Stomach (tissue), 9 donors: ENCODE measurements around the gene ZNF280B. TPM values are rescaled to one million over a fixed set of nuclear protein-coding genes. Genes with fewer than 3 reads are reported as not detected.

Source experiments
- DNase-seq, 2 donors: peaks; one replicate each; pipeline versions ENCODE4 v3.0.0 to v3.0.0-alpha.2; 2013 to 2019
- H3K27ac ChIP-seq, 5 donors: fragments of 200-600 bp in 4 of 5; sonication (generic) in 4 of 5; one replicate each; pipeline ENCODE4 v1.5.1; 2013 to 2019; ENCODE audit warnings: mild to moderate bottlenecking in 1 of 5, moderate library complexity in 1 of 5
- H3K27me3 ChIP-seq, 3 donors: fragments of 200-600 bp; sonication (generic); one replicate each; pipeline ENCODE4 v1.5.1; 2017 to 2019; ENCODE audit warnings: mixed run types in 1 of 3
- H3K36me3 ChIP-seq, 4 donors: fragments of 200-600 bp; sonication (generic); 1 replicate in 3 of 4; 2 replicates in 1 of 4; pipeline ENCODE4 v1.5.1; 2016 to 2019
- H3K4me1 ChIP-seq, 4 donors: fragments of 200-600 bp; sonication (generic); one replicate each; pipeline ENCODE4 v1.5.1; 2016 to 2019
- H3K4me3 ChIP-seq, 4 donors: fragments of 200-600 bp; sonication (generic) in 3 of 4; one replicate each; pipeline ENCODE4 v1.5.1; 2016 to 2019; ENCODE audit warnings: mild to moderate bottlenecking in 1 of 4
- H3K9me3 ChIP-seq, 4 donors: fragments of 200-600 bp; sonication (generic); one replicate each; pipeline ENCODE4 v1.5.1; 2016 to 2019
- EP300 ChIP-seq: sonication (generic); formaldehyde crosslinking; IDR thresholded peaks from one replicate; pipeline ENCODE4 v1.6.1; 2017; ENCODE audit warnings: antibody characterized with exemption
- POLR2A ChIP-seq, 4 donors: fragments of 450-650 bp; IDR thresholded peaks; one replicate each; pipeline ENCODE4 v1.6.1; 2016; ENCODE audit warnings: antibody characterized with exemption in 4 of 4, control low read depth in 2 of 4, mild to moderate bottlenecking in 1 of 4, moderate library complexity in 1 of 4
- POLR2AphosphoS5 ChIP-seq, 3 donors: sonication (generic); formaldehyde crosslinking; IDR thresholded peaks; one replicate each; pipeline ENCODE4 v1.6.1; 2016; ENCODE audit warnings: antibody characterized with exemption in 3 of 3
- WGBS, 5 donors: extraction: QIAGEN DNeasy Blood & Tissue Kit in 3 of 5; methylation state at CpG; one replicate each; pipeline versions ENCODE4 v1.1.5 to v1.1.7; 2013 to 2018; 5-methylcytosine and 5-hydroxymethylcytosine counted together
- intact Hi-C: fragments of 100-400 bp; cut with DNase I; formaldehyde crosslinking; loops from one replicate; pipeline ENCODE4 v1.15.1; 2023; ENCODE audit warnings: low total_unique reads
- polyA plus RNA-seq, 3 donors: library from polyadenylated mRNA; stranded (reverse); fragments of 200-250 nt; gene quantifications; one replicate each; pipeline ENCODE4 v1.2.3, GENCODE V29; 2013
- total RNA-seq, 5 donors: library from RNA; depleted of rRNA; stranded (reverse); fragments of >200 nt; gene quantifications; one replicate each; pipeline versions ENCODE4 v1.1.0 to v1.2.3, GENCODE V29; 2014 to 2016
- TF ChIP-seq, protein P1 (sequence below), 7 experiments: fragments of 450-650 bp in 4 of 7; fragments of 200-600 bp in 3 of 7; sonication (generic) in 3 of 7; IDR thresholded peaks; one replicate each; pipeline ENCODE4 v1.5.1; 2016 to 2019; ENCODE audit warnings: antibody characterized with exemption in 7 of 7, control low read depth in 2 of 7, mild to moderate bottlenecking in 1 of 7
- donor health status: healthy with polysubstance abuse.
- donor health status: Bipolar disorder and iron deficiency.
- donor health status: healthy.

The ZNF280B gene
- total and polyA plus RNA-seq, 8 donors: under 0.01 to 1.3 (median 0.15) TPM; not detected in 1

- Histone ChIP-seq H3K27ac (no peak overlapping the region), H3K27me3 (peaks cover 0 to 43% (median 0%) of the 10 kb centered on the region in 3 donors), H3K9me3 (peaks cover 3 to 36% (median 28%) of the 10 kb centered on the region in 4 donors), H3K4me1 (no peaks in the 10 kb centered on the region), H3K36me3 (no peaks in the 10 kb centered on the region), H3K4me3 (no peak overlapping the region)
- intact Hi-C loops: no loop called here
- TF ChIP-seq, protein P1, sequence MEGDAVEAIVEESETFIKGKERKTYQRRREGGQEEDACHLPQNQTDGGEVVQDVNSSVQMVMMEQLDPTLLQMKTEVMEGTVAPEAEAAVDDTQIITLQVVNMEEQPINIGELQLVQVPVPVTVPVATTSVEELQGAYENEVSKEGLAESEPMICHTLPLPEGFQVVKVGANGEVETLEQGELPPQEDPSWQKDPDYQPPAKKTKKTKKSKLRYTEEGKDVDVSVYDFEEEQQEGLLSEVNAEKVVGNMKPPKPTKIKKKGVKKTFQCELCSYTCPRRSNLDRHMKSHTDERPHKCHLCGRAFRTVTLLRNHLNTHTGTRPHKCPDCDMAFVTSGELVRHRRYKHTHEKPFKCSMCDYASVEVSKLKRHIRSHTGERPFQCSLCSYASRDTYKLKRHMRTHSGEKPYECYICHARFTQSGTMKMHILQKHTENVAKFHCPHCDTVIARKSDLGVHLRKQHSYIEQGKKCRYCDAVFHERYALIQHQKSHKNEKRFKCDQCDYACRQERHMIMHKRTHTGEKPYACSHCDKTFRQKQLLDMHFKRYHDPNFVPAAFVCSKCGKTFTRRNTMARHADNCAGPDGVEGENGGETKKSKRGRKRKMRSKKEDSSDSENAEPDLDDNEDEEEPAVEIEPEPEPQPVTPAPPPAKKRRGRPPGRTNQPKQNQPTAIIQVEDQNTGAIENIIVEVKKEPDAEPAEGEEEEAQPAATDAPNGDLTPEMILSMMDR (IDR thresholded peaks at IDR 0.05): no peak
- no peak for TF ChIP-seq EP300
- no peak for TF ChIP-seq POLR2A (IDR thresholded peaks at IDR 0.05)
- TF ChIP-seq POLR2AphosphoS5 (IDR thresholded peaks at IDR 0.05): no peak
- WGBS, 5 donors: 68 to 78% (median 77%) methylated on average over 6 of the region's 6 CpGs
- DNase-seq: no peak
Observed at GRCh38 chr22:22452996-22453686, 55.4 kb downstream of the ZNF280B start.

- H3K4me1 ChIP-seq: no peaks in the 10 kb centered on the region
- peaks cover 0 to 48% (median 0%) of the 10 kb centered on the region in 3 donors for H3K27me3 ChIP-seq
- intact Hi-C loops: no loop called here
- no peak overlapping the region for H3K27ac ChIP-seq
- 60 to 75% (median 71%) methylated on average over 1 of the region's 1 CpG for WGBS, 5 donors
- TF ChIP-seq POLR2A (IDR thresholded peaks at IDR 0.05) (no peak), POLR2AphosphoS5 (IDR thresholded peaks at IDR 0.05) (no peak), EP300 (no peak)
- TF ChIP-seq, protein P1 (IDR thresholded peaks at IDR 0.05): no peak
- H3K4me3 ChIP-seq: no peak overlapping the region
- no peaks in the 10 kb centered on the region for H3K36me3 ChIP-seq
- no peak for DNase-seq
- peaks cover 0 to 26% (median 19%) of the 10 kb centered on the region in 4 donors for H3K9me3 ChIP-seq
Observed at GRCh38 chr22:22452211-22452610, 56.3 kb downstream of the ZNF280B start.

DNA sequence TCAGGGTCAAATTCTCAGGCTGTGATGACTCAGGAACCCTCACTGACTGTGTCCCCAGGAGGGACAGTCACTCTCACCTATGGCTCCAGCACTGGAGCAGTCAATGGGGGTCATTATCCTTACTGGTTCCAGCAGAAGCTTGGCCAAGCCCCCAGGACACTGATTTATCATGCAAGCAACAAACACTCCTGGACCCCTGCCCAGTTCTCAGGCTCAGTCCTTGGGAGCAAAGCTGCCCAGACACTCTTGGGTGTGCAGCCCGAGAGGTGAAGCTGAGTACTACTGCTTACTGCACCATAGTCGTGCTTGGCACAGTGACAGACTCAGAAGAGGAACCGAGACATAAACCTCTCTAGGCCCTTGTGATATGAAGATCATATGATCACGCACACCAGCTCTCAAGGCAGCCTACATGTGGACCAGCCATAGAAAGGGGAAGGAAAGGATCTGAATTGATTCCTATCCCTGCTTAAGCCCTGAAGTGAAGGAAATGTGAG lies 58.2 kb downstream of the ZNF280B start:
- no peaks in the 10 kb centered on the region for H3K4me1 ChIP-seq
- no peak overlapping the region for H3K4me3 ChIP-seq
- H3K27ac ChIP-seq: no peak overlapping the region
- H3K9me3 ChIP-seq: peaks cover 0 to 23% (median 17%) of the 10 kb centered on the region in 4 donors
- DNase-seq: peak; percentile 27 to 49
- intact Hi-C loops: no loop called here
- peaks cover 0 to 49% (median 0%) of the 10 kb centered on the region in 3 donors for H3K27me3 ChIP-seq
- 24 to 38% (median 34%) methylated on average over 4 of the region's 4 CpGs for WGBS, 5 donors
- TF ChIP-seq POLR2A (IDR thresholded peaks at IDR 0.05) (no peak), EP300 (no peak), POLR2AphosphoS5 (IDR thresholded peaks at IDR 0.05) (no peak)
- TF ChIP-seq, protein P1 (IDR thresholded peaks at IDR 0.05): no peak
- H3K36me3 ChIP-seq: no peaks in the 10 kb centered on the region

DNA sequence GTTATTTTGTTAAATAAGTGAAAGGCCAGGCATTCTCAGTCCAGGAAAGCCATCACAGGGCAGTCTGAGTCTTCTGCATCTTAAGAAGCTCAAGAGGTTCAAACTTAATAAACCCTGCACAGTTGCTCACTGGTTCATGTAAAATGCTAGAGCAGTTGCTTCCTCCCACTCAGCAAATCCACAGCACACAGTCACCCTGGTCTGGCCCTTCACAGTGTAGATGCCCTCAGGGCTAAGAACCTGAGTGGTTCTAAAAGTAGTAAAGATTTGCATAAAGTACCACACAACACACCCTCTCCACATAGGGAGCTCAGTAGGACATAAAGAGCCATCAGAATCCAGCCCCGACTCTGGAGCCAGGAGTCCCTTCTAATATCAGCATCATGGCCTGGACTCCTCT lies 58.7 kb downstream of the ZNF280B start:
- no peaks in the 10 kb centered on the region for H3K36me3 ChIP-seq
- 89 to 100% (median 94%) methylated on average over 1 of the region's 1 CpG for WGBS, 5 donors
- H3K4me1 ChIP-seq: no peaks in the 10 kb centered on the region
- peaks cover 0 to 45% (median 0%) of the 10 kb centered on the region in 3 donors for H3K27me3 ChIP-seq
- no peak overlapping the region for H3K27ac ChIP-seq
- peaks cover 0 to 25% (median 18%) of the 10 kb centered on the region in 4 donors for H3K9me3 ChIP-seq
- intact Hi-C loops: no loop called here
- H3K4me3 ChIP-seq: no peak overlapping the region
- DNase-seq: no peak
- TF ChIP-seq POLR2A (IDR thresholded peaks at IDR 0.05) (no peak), EP300 (no peak), POLR2AphosphoS5 (IDR thresholded peaks at IDR 0.05) (no peak)
- TF ChIP-seq, protein P1 (IDR thresholded peaks at IDR 0.05): no peak
